ENCODE data around the gene ABCA2. TPM values are rescaled to one million over a fixed set of nuclear protein-coding genes. Genes with fewer than 3 reads are reported as not detected.

ABCA2 gene
- total and polyA plus RNA-seq, 9 of the 15 experiments (the other 6 are each of a cell fraction or from before 2014, with no cell fraction given): 0.69 to 16.3 (median 6.1) TPM; not detected in 2

DNA sequence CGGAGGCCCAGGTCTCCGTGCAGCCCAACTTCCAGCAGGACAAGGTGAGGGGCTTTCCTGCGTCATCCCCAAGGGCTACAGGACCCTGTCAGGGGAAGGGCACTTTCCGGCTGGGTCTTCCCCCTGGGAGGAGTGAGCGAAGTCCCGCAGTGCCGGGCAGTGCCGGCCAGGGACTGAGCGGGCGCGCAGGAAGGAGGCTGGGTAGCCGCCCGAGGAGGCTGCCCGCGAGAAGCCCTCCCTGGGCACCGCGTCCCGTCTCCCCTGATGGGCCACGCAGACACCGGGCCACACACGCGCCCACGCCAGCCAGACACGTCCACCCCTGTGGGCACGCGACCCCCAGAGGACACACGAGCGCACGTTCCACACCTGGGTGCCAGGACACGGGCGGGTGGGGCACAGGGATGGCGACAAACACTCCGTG, 50.4 kb downstream of the ABCA2 start (continued):
- TF ChIP-seq, protein P1, sequence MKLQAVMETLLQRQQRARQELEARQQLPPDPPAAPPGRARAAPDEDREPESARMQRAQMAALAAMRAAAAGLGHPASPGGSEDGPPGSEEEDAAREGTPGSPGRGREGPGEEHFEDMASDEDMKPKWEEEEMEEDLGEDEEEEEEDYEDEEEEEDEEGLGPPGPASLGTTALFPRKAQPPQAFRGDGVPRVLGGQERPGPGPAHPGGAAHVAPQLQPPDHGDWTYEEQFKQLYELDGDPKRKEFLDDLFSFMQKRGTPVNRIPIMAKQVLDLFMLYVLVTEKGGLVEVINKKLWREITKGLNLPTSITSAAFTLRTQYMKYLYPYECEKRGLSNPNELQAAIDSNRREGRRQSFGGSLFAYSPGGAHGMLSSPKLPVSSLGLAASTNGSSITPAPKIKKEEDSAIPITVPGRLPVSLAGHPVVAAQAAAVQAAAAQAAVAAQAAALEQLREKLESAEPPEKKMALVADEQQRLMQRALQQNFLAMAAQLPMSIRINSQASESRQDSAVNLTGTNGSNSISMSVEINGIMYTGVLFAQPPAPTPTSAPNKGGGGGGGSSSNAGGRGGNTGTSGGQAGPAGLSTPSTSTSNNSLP (IDR thresholded peaks at IDR 0.05; ENCODE audit: borderline replicate concordance, low read depth, low read length): no peak
- TF ChIP-seq ZC3H4 (CRISPR knock-in tag; IDR thresholded peaks at IDR 0.05; ENCODE audit: borderline replicate concordance) (no peak; the same call in 1 of the 2 replicates), NR2C2 (CRISPR knock-in tag; IDR thresholded peaks at IDR 0.05) (no peak), NR2C2 (tag; IDR thresholded peaks at IDR 0.05) (no peak), ZNF699 (CRISPR knock-in tag; IDR thresholded peaks at IDR 0.05; ENCODE audit: insufficient replicate concordance) (no peak), SOX6 (IDR thresholded peaks at IDR 0.05) (no peak), HMG20B (CRISPR knock-in tag; IDR thresholded peaks at IDR 0.05) (no peak), BDP1 (IDR thresholded peaks at IDR 0.05; ENCODE audit: insufficient read depth, insufficient read length) (no peak), MAX (CRISPR knock-in tag; IDR thresholded peaks at IDR 0.05) (0 out of 2 replicates have a peak, but pooled peaks have one; percentile 32), HNRNPL (IDR thresholded peaks at IDR 0.05; ENCODE audit: low read depth, low read length) (peak; percentile 88; the same call in 1 of the 2 replicates), CLOCK (CRISPR knock-in tag; IDR thresholded peaks at IDR 0.05; ENCODE audit: borderline replicate concordance) (no peak), XRCC3 (IDR thresholded peaks at IDR 0.05) (no peak), RNF2 (IDR thresholded peaks at IDR 0.05) (no peak), ZNF644 (tag; IDR thresholded peaks at IDR 0.05; ENCODE audit: low read depth) (no peak)
